Endothelial cell of umbilical vein (primary cell): ENCODE data around the gene ASMTL. TPM values are rescaled to one million over a fixed set of nuclear protein-coding genes. Genes with fewer than 3 reads are reported as not detected.

Source experiments
- BruUV-seq: library from RNA; stranded (reverse); fragments of 400-500 nt; replicated peaks from 2 replicates; lab custom pipeline; 2021; lab: Mats Ljungman, UMichigan
- CTCF ChIA-PET: fragments of 300-600, 350-600 bp; sonication (Branson Sonifier 250); formaldehyde crosslinking; loops from one replicate; lab custom pipeline; 2021; ENCODE audit warnings: antibody characterized with exemption, inconsistent platforms; lab: Charles Lee
- POLR2A ChIA-PET: fragments of 300-600, 350-600 bp; sonication (Branson Sonifier 250); formaldehyde crosslinking; loops from one replicate; lab custom pipeline; 2021; ENCODE audit warnings: antibody characterized with exemption, inconsistent platforms; lab: Charles Lee
- DNase-seq: peaks from one replicate; pipeline ENCODE4 v3.0.0-alpha.2; 2011; ENCODE audit warnings: low read depth, low spot score
- FAIRE-seq: peaks from 2 replicates; lab custom pipeline; 2011; peaks lifted over from hg19 to GRCh38; lab: Jason Lieb, UNC
- H2AFZ ChIP-seq: 2 replicates; pipeline ENCODE4 v1.6.0; 2012; ENCODE audit warnings: low read depth, low read length, control low read depth, inconsistent platforms
- H3K27ac ChIP-seq: 2 replicates; pipeline ENCODE4 v1.5.1; 2011; ENCODE audit warnings: low read depth, mild to moderate bottlenecking, control low read depth, low read length, moderate library complexity; ENCODE audit not compliant: insufficient read depth
- H3K27me3 ChIP-seq, 2 experiments: 2 replicates each; pipeline versions ENCODE4 v1.6.0 to v1.6.1; 2011; ENCODE audit warnings: low read length in 2 of 2, mixed read lengths in 1 of 2; ENCODE audit not compliant: control insufficient read depth in 2 of 2, insufficient read depth in 2 of 2
- H3K36me3 ChIP-seq, 2 experiments: 2 replicates in 1 of 2; 3 replicates in 1 of 2; pipeline ENCODE4 v1.5.1; 2011; ENCODE audit warnings: low read length in 2 of 2, mild to moderate bottlenecking in 1 of 2, moderate library complexity in 1 of 2; ENCODE audit not compliant: control insufficient read depth in 2 of 2, insufficient read depth in 2 of 2; ENCODE audit errors: extremely low read depth in 1 of 2
- H3K4me1 ChIP-seq: 3 replicates; pipeline ENCODE4 v1.5.1; 2011; ENCODE audit warnings: mild to moderate bottlenecking, low read length; ENCODE audit not compliant: control insufficient read depth, insufficient read depth; ENCODE audit errors: extremely low read depth
- H3K4me2 ChIP-seq: 2 replicates; pipeline ENCODE4 v1.6.1; 2011; ENCODE audit warnings: low read length, control low read depth, mixed read lengths; ENCODE audit not compliant: insufficient read depth
- H3K4me3 ChIP-seq, 3 experiments: fragments of 200-600 bp in 1 of 3; sonication (generic), shearing (Covaris generic) in 1 of 3; replicated peaks in 1 of 3; 2 replicates each; pipeline ENCODE4 v1.5.1; 2011 to 2016; ENCODE audit warnings: control low read depth in 3 of 3, low read length in 3 of 3, mild to moderate bottlenecking in 2 of 3, inconsistent platforms in 1 of 3, low read depth in 1 of 3, moderate library complexity in 1 of 3; ENCODE audit not compliant: insufficient read depth in 1 of 3
- H3K79me2 ChIP-seq: 2 replicates; pipeline ENCODE4 v1.6.0; 2012; ENCODE audit warnings: low read length, inconsistent platforms; ENCODE audit not compliant: control insufficient read depth, insufficient read depth
- H3K9ac ChIP-seq: replicated peaks from 2 replicates; pipeline ENCODE3; 2011; ENCODE audit warnings: low read length, control low read depth; ENCODE audit not compliant: insufficient read depth; ENCODE audit errors: extremely low read depth
- H3K9me1 ChIP-seq: replicated peaks from 3 replicates; pipeline ENCODE4 v1.6.0; 2011; ENCODE audit warnings: mild to moderate bottlenecking, low read length; ENCODE audit not compliant: control insufficient read depth, insufficient read depth; ENCODE audit errors: extremely low read depth
- H3K9me3 ChIP-seq: replicated peaks from 2 replicates; pipeline ENCODE4 v1.5.1; 2012; ENCODE audit warnings: low read length, inconsistent platforms; ENCODE audit not compliant: control insufficient read depth, insufficient read depth
- H4K20me1 ChIP-seq: replicated peaks from 2 replicates; pipeline ENCODE3; 2011; ENCODE audit warnings: mild to moderate bottlenecking, low read length; ENCODE audit not compliant: control insufficient read depth, insufficient read depth; ENCODE audit errors: extremely low read depth
- CTCF ChIP-seq, 2 donors: IDR thresholded peaks; 1 replicate in 1 of 2; 2 replicates in 1 of 2; pipeline ENCODE4 v1.5.1; 2011; ENCODE audit warnings: low read length in 2 of 2, mild to moderate bottlenecking in 2 of 2, moderate library complexity in 2 of 2, control low read depth in 1 of 2, inconsistent platforms in 1 of 2, low read depth in 1 of 2; ENCODE audit not compliant: insufficient read depth in 1 of 2; ENCODE audit errors: extremely low read depth in 1 of 2
- EZH2 ChIP-seq: IDR thresholded peaks from 2 replicates; pipeline ENCODE4 v1.6.1; 2012; ENCODE audit warnings: borderline replicate concordance, low read depth, mild to moderate bottlenecking, moderate library complexity, low read length, inconsistent platforms; ENCODE audit not compliant: severe bottlenecking
- FOS ChIP-seq: IDR thresholded peaks from 2 replicates; pipeline ENCODE4 v1.6.1; 2011; ENCODE audit warnings: mild to moderate bottlenecking, low read length, moderate library complexity, borderline replicate concordance; ENCODE audit not compliant: insufficient read depth
- GATA2 ChIP-seq: IDR thresholded peaks from 2 replicates; pipeline ENCODE4 v1.7.0; 2011; ENCODE audit warnings: low read depth, mild to moderate bottlenecking, moderate library complexity, mixed read lengths, low read length; ENCODE audit not compliant: insufficient read length, insufficient read depth
- JUN ChIP-seq: IDR thresholded peaks from 2 replicates; pipeline ENCODE4 v1.6.1; 2011; ENCODE audit warnings: borderline replicate concordance, low read depth; ENCODE audit not compliant: insufficient read length, insufficient read depth
- MAX ChIP-seq: IDR thresholded peaks from 2 replicates; pipeline ENCODE4 v1.6.1; 2011; ENCODE audit not compliant: insufficient read depth, insufficient read length
- MYC ChIP-seq: IDR thresholded peaks from one replicate; pipeline ENCODE4 v1.6.1; 2011; ENCODE audit warnings: mild to moderate bottlenecking, low read depth, low read length
- POLR2A ChIP-seq: IDR thresholded peaks from 2 replicates; pipeline ENCODE4 v1.6.1; 2012; ENCODE audit warnings: low read depth, mild to moderate bottlenecking, control low read depth, low read length
- POLR2AphosphoS5 ChIP-seq: IDR thresholded peaks from 2 replicates; pipeline ENCODE4 v1.6.1; 2012; ENCODE audit warnings: low read depth, mild to moderate bottlenecking, control low read depth, low read length, moderate library complexity; ENCODE audit not compliant: insufficient read depth
- dilution Hi-C: fragments of 300-500 bp; cut with MboI; formaldehyde crosslinking; loops from one replicate; pipeline ENCODE4 v1.15.0; 2019; ENCODE audit warnings: low sequenced_read_pairs; ENCODE audit not compliant: extremely low pct_ligation_motif_present
- intact Hi-C: fragments of 100-400 bp; cut with micrococcal nuclease; formaldehyde crosslinking; loops from one replicate; pipeline ENCODE4 v1.10.0; 2022
- polyA plus RNA-seq, 4 experiments: library from polyadenylated mRNA; depleted of rRNA in 3 of 4; stranded (reverse) in 3 of 4; unstranded in 1 of 4; fragments of >200 nt; gene quantifications; 2 replicates each; pipeline versions ENCODE4 v1.2.1 to v1.2.3, GENCODE V29; 2011 to 2012; ENCODE audit warnings: missing spikeins in 1 of 4
- total RNA-seq: library from RNA; stranded (reverse); gene quantifications from 2 replicates; pipeline ENCODE4 v1.2.3, GENCODE V29; 2021

Gene ASMTL
- total and polyA plus RNA-seq, 2 donors (not counting 3 experiments of a cell fraction or from before 2014, with no cell fraction given): 27.1 to 29.9 TPM

GRCh38 chrX:1360171-1360570, 92.5 kb downstream of the ASMTL start:
- dilution Hi-C loops (no loop called here), intact Hi-C loops (no loop called here)
- H3K9ac ChIP-seq: no peak overlapping the region
- POLR2A ChIA-PET: no interaction called here
- H3K4me1 ChIP-seq: no peaks in the 10 kb centered on the region
- peaks cover 0 to 2% of the 10 kb centered on the region in 2 experiments for H3K36me3 ChIP-seq
- no peak overlapping the region for H3K4me3 ChIP-seq
- TF ChIP-seq FOS (no peak), JUN (no peak), MAX (no peak), EZH2 (no peak), CTCF (IDR thresholded peaks at IDR 0.05; ENCODE audit: extremely low read depth in 1 of 2, insufficient read depth in 1 of 2, low read depth in 1 of 2, low read length in 2 of 2) (no peak), GATA2 (no peak), POLR2A (no peak), POLR2AphosphoS5 (no peak), MYC (no peak)
- no peaks in the 10 kb centered on the region for H4K20me1 ChIP-seq
- no peak for FAIRE-seq
- H3K9me3 ChIP-seq: no peaks in the 10 kb centered on the region
- H3K9me1 ChIP-seq: no peaks in the 10 kb centered on the region
- no peaks in the 10 kb centered on the region for H3K79me2 ChIP-seq
- no peak for DNase-seq
- no TSS peak for BruUV-seq
- no peak overlapping the region for H2AFZ ChIP-seq
- H3K27me3 ChIP-seq: no peaks in the 10 kb centered on the region
- no peak overlapping the region for H3K4me2 ChIP-seq
- H3K27ac ChIP-seq: no peak overlapping the region
- CTCF ChIA-PET: no interaction called here
